ENCODE results near the gene HADHA.
"Not testable (repeated sequence)": the region's sequence is repeated elsewhere in the genome, so short reads cannot be mapped to it uniquely, and the experiment has no call there.

The HADHA gene

DNA sequence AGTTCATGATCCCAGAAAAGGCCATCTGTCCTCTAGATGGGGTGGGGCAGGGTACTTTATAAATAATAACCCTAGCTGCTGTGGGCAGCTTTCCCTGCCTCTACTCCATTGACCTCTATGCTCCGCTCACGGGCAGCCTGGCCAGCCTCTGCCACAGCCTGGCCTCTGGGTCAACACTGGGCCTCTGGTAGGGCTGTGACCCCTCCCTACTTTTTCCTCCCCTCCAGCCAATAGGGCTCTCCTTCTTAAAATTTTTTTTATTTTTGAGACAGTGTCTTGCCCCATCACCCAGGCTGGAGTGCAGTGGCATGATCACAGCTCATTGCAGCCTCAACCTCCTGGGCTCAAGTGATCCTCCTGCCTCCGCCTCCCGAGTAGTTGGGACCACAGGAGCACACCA is 75.6 kb downstream of the HADHA start:
- H3K4me2 ChIP-seq (ENCODE audit: low read length) = no peak overlapping the region

DNA sequence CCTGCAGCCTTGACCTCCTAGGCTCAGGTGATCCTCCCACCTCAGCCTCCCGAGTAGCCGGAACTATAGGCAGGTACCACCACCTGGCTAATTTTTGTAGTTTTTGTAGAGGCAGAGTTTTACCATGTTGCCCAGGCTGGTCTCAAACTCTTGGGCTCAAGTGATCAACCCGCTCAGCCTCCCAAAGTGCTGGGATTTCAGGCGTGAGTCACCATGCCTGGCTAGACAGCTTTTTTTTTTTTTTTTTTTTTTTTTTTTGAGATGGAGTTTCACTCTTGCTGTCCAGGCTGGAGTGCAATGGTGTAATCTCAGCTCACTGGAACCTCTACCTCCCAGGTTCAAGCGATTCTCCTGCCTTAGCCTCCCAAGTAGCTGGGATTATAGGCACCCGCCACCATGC is 77.9 kb downstream of the HADHA start:
- not testable (repeated sequence) for H3K9ac ChIP-seq (ENCODE audit: low read length); H3K4me3 ChIP-seq (ENCODE audit: low read depth, low read length, poor library complexity, severe bottlenecking); H3K36me3 ChIP-seq (ENCODE audit: insufficient read depth, low read length); H4K20me1 ChIP-seq (ENCODE audit: insufficient read depth, low read length); H3K27me3 ChIP-seq (ENCODE audit: insufficient read depth, low read length); H2AFZ ChIP-seq (ENCODE audit: low read length); H3K4me1 ChIP-seq (ENCODE audit: insufficient read depth, low read length, severe bottlenecking); H3F3A ChIP-seq (ENCODE audit: insufficient read depth, low read length); H3K9me2 ChIP-seq (ENCODE audit: low read depth, low read length); H3K27ac ChIP-seq (ENCODE audit: low read depth, low read length, poor library complexity, severe bottlenecking); H3K4me2 ChIP-seq (ENCODE audit: low read length); H3K9me3 ChIP-seq (ENCODE audit: low read length); H3K79me2 ChIP-seq (ENCODE audit: insufficient read depth, low read length)

More for the DNA sequence above, 75.6 kb downstream of the HADHA start:
- no peak overlapping the region for H3K9ac ChIP-seq (ENCODE audit: low read length)
- no peaks in the 10 kb centered on the region for H3K9me2 ChIP-seq (ENCODE audit: low read depth, low read length)
- no peak overlapping the region for H3K27ac ChIP-seq (ENCODE audit: low read depth, low read length, poor library complexity, severe bottlenecking)
- H4K20me1 ChIP-seq (ENCODE audit: insufficient read depth, low read length) = no peaks in the 10 kb centered on the region
- no peaks in the 10 kb centered on the region for H3K9me3 ChIP-seq (ENCODE audit: low read length)
- H3K79me2 ChIP-seq (ENCODE audit: insufficient read depth, low read length) = no peaks in the 10 kb centered on the region
- no peaks in the 10 kb centered on the region for H3K36me3 ChIP-seq (ENCODE audit: insufficient read depth, low read length)
- no peaks in the 10 kb centered on the region for H3K4me1 ChIP-seq (ENCODE audit: insufficient read depth, low read length, severe bottlenecking)
- no peak overlapping the region for H3K4me3 ChIP-seq (ENCODE audit: low read depth, low read length, poor library complexity, severe bottlenecking)
- H3F3A ChIP-seq (ENCODE audit: insufficient read depth, low read length) = no peaks in the 10 kb centered on the region
- 0 out of 2 replicates have a peak, but pooled peaks cover 2% of the 10 kb centered on the region for H3K27me3 ChIP-seq (ENCODE audit: insufficient read depth, low read length)
- H2AFZ ChIP-seq (ENCODE audit: low read length) = no peak overlapping the region
- no peak for TF ChIP-seq EZH2 (IDR thresholded peaks at IDR 0.05; ENCODE audit: borderline replicate concordance, low read length)
- TF ChIP-seq, protein P1, sequence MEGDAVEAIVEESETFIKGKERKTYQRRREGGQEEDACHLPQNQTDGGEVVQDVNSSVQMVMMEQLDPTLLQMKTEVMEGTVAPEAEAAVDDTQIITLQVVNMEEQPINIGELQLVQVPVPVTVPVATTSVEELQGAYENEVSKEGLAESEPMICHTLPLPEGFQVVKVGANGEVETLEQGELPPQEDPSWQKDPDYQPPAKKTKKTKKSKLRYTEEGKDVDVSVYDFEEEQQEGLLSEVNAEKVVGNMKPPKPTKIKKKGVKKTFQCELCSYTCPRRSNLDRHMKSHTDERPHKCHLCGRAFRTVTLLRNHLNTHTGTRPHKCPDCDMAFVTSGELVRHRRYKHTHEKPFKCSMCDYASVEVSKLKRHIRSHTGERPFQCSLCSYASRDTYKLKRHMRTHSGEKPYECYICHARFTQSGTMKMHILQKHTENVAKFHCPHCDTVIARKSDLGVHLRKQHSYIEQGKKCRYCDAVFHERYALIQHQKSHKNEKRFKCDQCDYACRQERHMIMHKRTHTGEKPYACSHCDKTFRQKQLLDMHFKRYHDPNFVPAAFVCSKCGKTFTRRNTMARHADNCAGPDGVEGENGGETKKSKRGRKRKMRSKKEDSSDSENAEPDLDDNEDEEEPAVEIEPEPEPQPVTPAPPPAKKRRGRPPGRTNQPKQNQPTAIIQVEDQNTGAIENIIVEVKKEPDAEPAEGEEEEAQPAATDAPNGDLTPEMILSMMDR (IDR thresholded peaks at IDR 0.05; ENCODE audit: low read length) = no peak

DNA sequence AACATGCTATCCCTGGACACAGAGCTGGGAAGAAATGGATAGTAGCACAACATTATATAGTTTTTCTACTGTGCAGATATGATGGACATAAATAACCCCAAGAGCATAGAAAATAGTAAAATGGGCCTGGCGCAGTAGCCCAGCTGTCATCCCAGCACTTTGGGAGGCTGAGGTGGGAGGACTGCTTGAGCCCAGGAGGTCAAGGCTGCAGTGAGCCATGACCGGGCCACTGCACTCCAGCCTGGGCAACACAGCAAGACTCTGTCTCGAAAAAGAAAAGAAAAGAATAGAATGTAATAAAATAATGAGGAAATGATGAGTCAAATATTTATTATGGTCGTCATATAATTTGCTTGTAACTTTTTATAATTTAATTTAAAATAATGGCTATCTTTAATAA is 79.0 kb downstream of the HADHA start:
- no peaks in the 10 kb centered on the region for H4K20me1 ChIP-seq (ENCODE audit: insufficient read depth, low read length)
- H3K9me3 ChIP-seq (ENCODE audit: low read length) = no peaks in the 10 kb centered on the region
- no peak overlapping the region for H3K4me3 ChIP-seq (ENCODE audit: low read depth, low read length, poor library complexity, severe bottlenecking)
- no peaks in the 10 kb centered on the region for H3K79me2 ChIP-seq (ENCODE audit: insufficient read depth, low read length)
- H3K36me3 ChIP-seq (ENCODE audit: insufficient read depth, low read length) = no peaks in the 10 kb centered on the region
- H3K27ac ChIP-seq (ENCODE audit: low read depth, low read length, poor library complexity, severe bottlenecking) = no peak overlapping the region
- no peak overlapping the region for H3K9ac ChIP-seq (ENCODE audit: low read length)
- H3K4me1 ChIP-seq (ENCODE audit: insufficient read depth, low read length, severe bottlenecking) = no peaks in the 10 kb centered on the region
- no peak overlapping the region for H2AFZ ChIP-seq (ENCODE audit: low read length)
- no peaks in the 10 kb centered on the region for H3K27me3 ChIP-seq (ENCODE audit: insufficient read depth, low read length)
- H3F3A ChIP-seq (ENCODE audit: insufficient read depth, low read length) = no peaks in the 10 kb centered on the region
- TF ChIP-seq, protein P1 (IDR thresholded peaks at IDR 0.05; ENCODE audit: low read length) = no peak
- TF ChIP-seq EZH2 (IDR thresholded peaks at IDR 0.05; ENCODE audit: borderline replicate concordance, low read length) = no peak
- no peak overlapping the region for H3K4me2 ChIP-seq (ENCODE audit: low read length)
- H3K9me2 ChIP-seq (ENCODE audit: low read depth, low read length) = no peaks in the 10 kb centered on the region

DNA sequence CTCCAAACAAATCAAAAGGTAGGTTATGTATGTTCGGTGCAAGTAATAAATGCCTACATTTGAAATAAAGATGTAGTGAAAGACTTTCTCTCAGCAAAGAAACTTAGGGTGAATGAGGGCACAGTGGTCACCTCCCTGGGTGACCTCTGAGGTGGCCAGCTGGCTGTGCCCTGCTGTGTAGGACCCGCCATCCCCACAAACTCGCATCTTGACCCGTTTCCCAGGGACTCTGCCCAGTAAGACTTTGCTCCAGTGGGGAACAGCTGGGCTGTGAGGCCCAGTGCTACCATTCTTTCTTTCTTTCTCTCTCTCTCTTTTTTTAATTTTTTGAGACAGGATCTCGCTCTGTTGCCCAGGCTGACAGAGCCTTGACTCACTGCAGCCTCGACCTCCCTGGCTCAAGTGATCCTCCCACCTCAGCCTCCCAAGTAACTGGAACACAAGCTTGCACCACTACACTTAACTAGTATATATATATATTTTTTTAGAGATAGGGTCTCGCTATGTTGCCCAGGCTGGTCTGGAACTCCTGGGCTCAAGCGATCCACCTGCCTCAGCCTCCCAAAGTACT is 79.7 kb downstream of the HADHA start:
- no peaks in the 10 kb centered on the region for H3F3A ChIP-seq (ENCODE audit: insufficient read depth, low read length)
- no peaks in the 10 kb centered on the region for H3K9me3 ChIP-seq (ENCODE audit: low read length)
- H4K20me1 ChIP-seq (ENCODE audit: insufficient read depth, low read length) = no peaks in the 10 kb centered on the region
- H3K4me3 ChIP-seq (ENCODE audit: low read depth, low read length, poor library complexity, severe bottlenecking) = no peak overlapping the region
- no peaks in the 10 kb centered on the region for H3K27me3 ChIP-seq (ENCODE audit: insufficient read depth, low read length)
- no peaks in the 10 kb centered on the region for H3K79me2 ChIP-seq (ENCODE audit: insufficient read depth, low read length)
- no peaks in the 10 kb centered on the region for H3K36me3 ChIP-seq (ENCODE audit: insufficient read depth, low read length)
- no peak overlapping the region for H3K9ac ChIP-seq (ENCODE audit: low read length)
- H3K4me1 ChIP-seq (ENCODE audit: insufficient read depth, low read length, severe bottlenecking) = no peaks in the 10 kb centered on the region
- no peak overlapping the region for H2AFZ ChIP-seq (ENCODE audit: low read length)
- no peaks in the 10 kb centered on the region for H3K9me2 ChIP-seq (ENCODE audit: low read depth, low read length)
- H3K4me2 ChIP-seq (ENCODE audit: low read length) = no peak overlapping the region
- TF ChIP-seq, protein P1 (IDR thresholded peaks at IDR 0.05; ENCODE audit: low read length) = no peak
- TF ChIP-seq EZH2 (IDR thresholded peaks at IDR 0.05; ENCODE audit: borderline replicate concordance, low read length) = no peak
- no peak overlapping the region for H3K27ac ChIP-seq (ENCODE audit: low read depth, low read length, poor library complexity, severe bottlenecking)
